HFF-Myc (cell line): ENCODE measurements around the gene CCNJ.
"Not testable (repeated sequence)": the region's sequence is repeated elsewhere in the genome, so short reads cannot be mapped to it uniquely, and the experiment has no call there.

Source experiments
- DNase-seq: peaks from one replicate; pipeline ENCODE4 v3.0.0-alpha.2; 2011; ENCODE audit warnings: low read depth; ENCODE audit errors: extremely low read depth
- H3K4me3 ChIP-seq: replicated peaks from 2 replicates; pipeline ENCODE4 v1.5.1; 2011; ENCODE audit warnings: low read depth, mild to moderate bottlenecking, control low read depth, low read length
- TF ChIP-seq, protein P1 (sequence below): IDR thresholded peaks from 2 replicates; pipeline ENCODE4 v1.5.1; 2012; ENCODE audit warnings: mild to moderate bottlenecking, low read depth, low read length, control low read depth; ENCODE audit errors: missing control alignments

CCNJ gene, protein sequence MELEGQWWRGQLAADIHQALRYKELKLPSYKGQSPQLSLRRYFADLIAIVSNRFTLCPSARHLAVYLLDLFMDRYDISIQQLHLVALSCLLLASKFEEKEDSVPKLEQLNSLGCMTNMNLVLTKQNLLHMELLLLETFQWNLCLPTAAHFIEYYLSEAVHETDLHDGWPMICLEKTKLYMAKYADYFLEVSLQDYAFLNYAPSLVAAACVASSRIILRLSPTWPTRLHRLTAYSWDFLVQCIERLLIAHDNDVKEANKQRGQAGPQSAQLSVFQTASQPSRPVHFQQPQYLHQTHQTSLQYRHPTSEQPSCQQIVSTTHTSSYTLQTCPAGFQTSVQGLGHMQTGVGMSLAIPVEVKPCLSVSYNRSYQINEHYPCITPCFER

DNA sequence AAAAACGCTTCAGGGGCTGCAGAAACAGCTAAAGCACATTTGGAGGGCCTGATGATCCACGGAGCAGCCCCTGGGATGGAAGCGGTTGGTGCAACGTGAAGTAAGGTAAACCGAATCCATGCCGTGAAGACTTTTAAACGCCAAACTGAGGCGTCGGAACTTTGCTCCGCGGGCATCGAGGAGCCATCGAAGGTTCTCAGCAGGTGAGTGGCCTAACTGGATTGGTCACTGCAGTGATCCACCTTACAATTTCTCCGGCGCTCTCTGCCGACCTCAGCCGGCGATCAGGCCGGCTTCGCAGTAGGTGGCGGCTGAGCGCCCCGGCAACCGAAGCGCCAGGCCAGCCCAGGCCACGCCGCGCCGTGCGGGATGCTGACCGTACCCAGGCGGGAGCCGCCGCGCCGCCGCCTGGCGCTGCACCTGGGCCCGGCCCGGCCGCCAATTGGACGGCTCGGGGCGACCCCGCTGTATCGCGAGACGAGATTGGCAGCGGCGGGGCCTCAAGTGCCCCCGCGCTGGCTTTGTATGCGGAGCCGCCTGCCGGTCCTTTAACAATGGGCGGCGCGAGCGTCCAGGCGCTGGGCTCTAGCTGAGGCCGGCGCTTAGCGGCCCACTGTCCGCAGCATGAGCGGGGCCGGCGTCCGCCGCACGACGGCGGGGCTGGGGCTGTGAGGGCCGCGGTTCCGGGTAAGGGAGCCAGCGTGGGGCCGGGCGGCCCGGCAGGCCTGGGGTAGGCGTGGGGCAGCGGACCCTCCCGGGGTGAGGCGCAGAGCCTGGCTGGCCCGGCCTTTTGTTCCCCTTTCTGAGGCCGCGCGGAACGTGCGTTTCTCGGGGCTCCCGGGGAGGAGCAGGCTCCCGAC, at the start of gene CCNJ:
TSS of gene CCNJ (plus strand) at position 551 of the 860 bp plus-strand sequence. CDS start 811 bp downstream, outside the sequence.
- peak within 1 kb of the TSS; percentile 82 for H3K4me3 ChIP-seq
- TF ChIP-seq, protein P1, sequence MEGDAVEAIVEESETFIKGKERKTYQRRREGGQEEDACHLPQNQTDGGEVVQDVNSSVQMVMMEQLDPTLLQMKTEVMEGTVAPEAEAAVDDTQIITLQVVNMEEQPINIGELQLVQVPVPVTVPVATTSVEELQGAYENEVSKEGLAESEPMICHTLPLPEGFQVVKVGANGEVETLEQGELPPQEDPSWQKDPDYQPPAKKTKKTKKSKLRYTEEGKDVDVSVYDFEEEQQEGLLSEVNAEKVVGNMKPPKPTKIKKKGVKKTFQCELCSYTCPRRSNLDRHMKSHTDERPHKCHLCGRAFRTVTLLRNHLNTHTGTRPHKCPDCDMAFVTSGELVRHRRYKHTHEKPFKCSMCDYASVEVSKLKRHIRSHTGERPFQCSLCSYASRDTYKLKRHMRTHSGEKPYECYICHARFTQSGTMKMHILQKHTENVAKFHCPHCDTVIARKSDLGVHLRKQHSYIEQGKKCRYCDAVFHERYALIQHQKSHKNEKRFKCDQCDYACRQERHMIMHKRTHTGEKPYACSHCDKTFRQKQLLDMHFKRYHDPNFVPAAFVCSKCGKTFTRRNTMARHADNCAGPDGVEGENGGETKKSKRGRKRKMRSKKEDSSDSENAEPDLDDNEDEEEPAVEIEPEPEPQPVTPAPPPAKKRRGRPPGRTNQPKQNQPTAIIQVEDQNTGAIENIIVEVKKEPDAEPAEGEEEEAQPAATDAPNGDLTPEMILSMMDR: no peak
- no peak for DNase-seq

DNA sequence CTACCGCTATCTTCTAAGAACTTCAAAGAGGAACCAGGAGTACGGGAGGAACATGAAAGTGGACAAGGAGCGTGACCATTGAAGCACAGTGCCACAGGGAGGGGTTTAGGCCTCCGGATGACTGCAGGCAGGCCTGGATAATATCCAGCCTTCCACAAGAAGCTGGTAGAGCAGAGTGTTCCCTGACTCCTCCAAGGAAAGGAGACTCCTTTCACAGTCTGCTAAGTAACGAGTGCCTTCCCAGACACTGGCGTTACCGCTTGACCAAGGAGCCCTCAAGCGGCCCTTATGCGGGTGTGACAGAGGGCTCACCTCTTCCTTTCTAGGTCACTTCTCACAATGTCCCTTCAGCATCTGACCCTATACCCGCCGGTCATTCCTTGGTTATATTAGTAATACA, 49.0 kb upstream of the CCNJ start:
- H3K4me3 ChIP-seq, DNase-seq: not testable (repeated sequence)

DNA sequence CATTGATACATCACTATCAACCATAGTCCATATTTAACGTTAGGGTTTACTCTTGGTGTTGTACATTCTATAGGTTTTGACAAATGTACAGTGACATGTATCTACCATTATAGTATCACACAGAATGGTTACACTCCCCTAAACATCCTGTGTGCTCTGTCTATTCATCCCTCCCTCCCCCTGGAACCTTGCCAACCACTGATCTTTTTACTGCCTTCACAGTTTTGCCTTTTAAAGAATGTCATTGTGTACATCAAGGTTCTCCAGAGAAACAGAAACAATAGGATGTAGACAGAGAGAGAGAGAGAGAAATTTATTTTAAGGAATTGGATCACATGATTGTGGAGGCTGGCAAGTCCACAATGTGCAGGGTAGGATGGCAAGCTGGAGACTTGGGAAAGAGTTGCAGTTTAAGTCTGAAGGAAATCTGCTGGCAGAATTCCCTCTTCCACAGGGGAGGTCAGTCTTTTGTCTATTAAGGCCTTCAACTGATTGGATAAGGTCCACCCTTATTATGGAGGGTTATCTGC, 45.1 kb upstream of the CCNJ start:
- TF ChIP-seq, protein P1: no peak
- no peak overlapping the region for H3K4me3 ChIP-seq
- no peak for DNase-seq

DNA sequence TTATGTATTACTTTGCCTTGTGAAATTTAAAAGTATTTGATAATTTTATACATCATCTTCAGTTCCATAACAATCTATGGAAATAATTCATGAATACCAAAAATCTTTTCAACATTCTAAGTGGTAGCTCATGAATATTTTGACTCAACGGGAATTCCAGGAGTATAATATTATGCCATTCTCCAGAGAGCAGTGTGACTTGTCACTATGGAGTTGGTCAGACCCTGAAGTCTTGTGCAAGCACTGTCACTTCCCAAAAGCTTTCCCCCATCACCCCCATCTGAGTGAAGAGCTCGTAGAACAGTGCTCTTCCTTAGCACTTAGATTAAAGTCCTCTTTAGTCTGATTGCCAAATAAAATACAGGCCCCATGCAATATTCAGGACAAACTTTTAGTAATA, 29.4 kb upstream of the CCNJ start:
- no peak overlapping the region for H3K4me3 ChIP-seq
- DNase-seq: no peak
- TF ChIP-seq, protein P1: no peak

DNA sequence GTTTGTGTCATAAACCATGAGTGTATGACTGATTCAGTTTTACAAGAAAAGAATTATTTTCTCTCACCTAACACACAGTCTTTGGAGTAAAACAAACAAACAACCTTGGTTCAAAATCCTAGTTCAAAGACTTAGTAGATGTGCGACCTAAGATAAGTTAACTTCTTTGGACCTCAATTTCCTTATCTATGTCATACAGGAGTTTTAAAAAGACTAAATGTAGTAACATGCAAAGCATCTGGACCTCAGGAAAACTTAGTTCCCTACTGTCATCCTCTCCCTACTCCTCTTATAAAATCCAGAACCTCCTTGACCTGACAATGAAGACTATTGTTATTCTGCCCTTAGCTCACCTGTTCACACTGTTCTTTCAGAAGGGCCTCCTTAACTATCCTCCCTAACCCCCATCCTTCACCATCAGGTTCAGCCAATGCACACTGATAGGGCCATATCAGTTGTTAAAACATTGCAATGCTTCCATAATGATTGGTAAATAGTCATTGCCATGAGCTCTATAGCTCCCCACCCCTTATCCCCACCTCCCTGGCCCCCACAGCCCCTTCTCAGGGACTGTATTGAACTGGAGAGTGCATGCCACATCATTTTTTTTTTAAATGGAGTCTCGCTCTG, 28.8 kb upstream of the CCNJ start:
- no peak for DNase-seq
- TF ChIP-seq, protein P1: no peak
- no peak overlapping the region for H3K4me3 ChIP-seq

DNA sequence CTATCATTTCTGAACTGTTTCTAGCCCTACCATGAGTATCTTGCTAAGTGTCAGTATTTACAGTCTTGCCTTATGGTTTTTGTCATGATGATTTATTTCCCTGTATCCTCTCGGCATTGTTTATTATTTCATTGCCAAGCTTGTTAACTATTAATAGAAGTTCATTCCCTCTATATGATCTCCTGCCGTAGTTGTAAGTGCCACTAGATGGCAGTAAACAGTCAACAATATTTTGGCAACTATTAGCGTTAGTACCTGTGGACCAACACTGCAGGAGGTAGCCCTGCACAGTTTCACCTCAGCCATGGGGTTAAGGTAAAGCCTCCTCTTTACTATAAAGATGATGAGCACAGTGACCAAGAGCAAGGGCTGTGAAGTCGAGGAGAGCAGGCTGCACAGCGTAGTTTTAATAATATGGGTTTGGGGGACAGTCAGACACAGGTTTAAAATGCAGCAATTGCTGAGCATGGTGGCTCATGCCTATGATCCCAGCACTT, 26.1 kb upstream of the CCNJ start:
- no peak overlapping the region for H3K4me3 ChIP-seq
- DNase-seq: peak; percentile 43
- TF ChIP-seq, protein P1: peak; percentile 69
